ENCODE results near the gene IL22RA2. TPM values are rescaled to one million over a fixed set of nuclear protein-coding genes. Genes with fewer than 3 reads are reported as not detected.
A peak's percentile ranks its signal among the peaks of the same experiment; 100 is the strongest.

Gene IL22RA2
- total and polyA plus RNA-seq, 4 donors: 0.05 TPM; not detected in 3

DNA sequence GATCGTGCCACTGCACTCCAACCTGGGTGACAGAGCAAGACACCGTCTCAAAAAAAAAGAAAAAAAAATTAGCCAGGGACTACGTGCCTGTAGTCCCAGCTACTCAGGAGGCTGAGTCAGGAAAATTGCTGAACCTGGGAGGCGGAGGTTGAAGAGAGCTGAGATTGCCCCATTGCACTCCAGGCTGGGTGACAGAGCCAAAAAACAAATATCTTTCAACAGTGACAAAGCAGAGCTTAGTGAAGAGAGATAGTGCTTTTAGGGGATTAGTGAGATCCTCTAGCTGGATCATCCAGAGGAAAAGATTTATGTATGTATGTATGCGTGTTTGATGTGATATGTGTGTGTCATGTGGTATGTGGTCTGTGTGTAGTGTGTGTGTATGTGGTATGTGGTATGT lies 56.6 kb downstream of the IL22RA2 start:
- no peak for DNase-seq (ENCODE audit: low spot score)
- Histone ChIP-seq H3K4me3 (ENCODE audit: low read depth in 1 of 3, low read length in 3 of 3) (no peak overlapping the region), H3K4me1 (ENCODE audit: control insufficient read depth in 4 of 4, insufficient read depth in 4 of 4, low read length in 3 of 4) (peaks cover 0 to 3% (median 0%) of the 10 kb centered on the region in 4 donors), H3K27ac (ENCODE audit: low read depth in 1 of 2, low read length in 2 of 2) (no peak overlapping the region), H3K9ac (ENCODE audit: low read depth in 1 of 2, low read length in 2 of 2) (no peak overlapping the region), H3K9me3 (ENCODE audit: control insufficient read depth in 4 of 4, low read length in 3 of 4) (peaks cover 0 to 10% (median 5%) of the 10 kb centered on the region in 4 donors), H3K27me3 (ENCODE audit: control insufficient read depth in 4 of 4, insufficient read depth in 4 of 4, low read length in 3 of 4) (no peaks in the 10 kb centered on the region), H3K36me3 (ENCODE audit: control insufficient read depth in 4 of 4, insufficient read depth in 3 of 4, low read depth in 1 of 4, low read length in 3 of 4) (no peaks in the 10 kb centered on the region)
- TF ChIP-seq EGR1 (IDR thresholded peaks at IDR 0.05; ENCODE audit: low read depth in 2 of 2): no peak
- no peak for TF ChIP-seq SP1 (IDR thresholded peaks at IDR 0.05)
- no peak for TF ChIP-seq TAF1 (conservative IDR thresholded peaks at IDR 0.05)
- TF ChIP-seq HNF4G (IDR thresholded peaks at IDR 0.05): no peak
- TF ChIP-seq HNF4A (conservative IDR thresholded peaks at IDR 0.05): peak in 1 of 2 donors; percentile 10
- TF ChIP-seq, protein P1, sequence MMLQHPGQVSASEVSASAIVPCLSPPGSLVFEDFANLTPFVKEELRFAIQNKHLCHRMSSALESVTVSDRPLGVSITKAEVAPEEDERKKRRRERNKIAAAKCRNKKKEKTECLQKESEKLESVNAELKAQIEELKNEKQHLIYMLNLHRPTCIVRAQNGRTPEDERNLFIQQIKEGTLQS (IDR thresholded peaks at IDR 0.05): no peak
- TF ChIP-seq FOXA2 (IDR thresholded peaks at IDR 0.05): no peak
- TF ChIP-seq NR2F2 (IDR thresholded peaks at IDR 0.05): no peak
- WGBS: 83% methylated on average over 5 of the region's 5 CpGs

DNA sequence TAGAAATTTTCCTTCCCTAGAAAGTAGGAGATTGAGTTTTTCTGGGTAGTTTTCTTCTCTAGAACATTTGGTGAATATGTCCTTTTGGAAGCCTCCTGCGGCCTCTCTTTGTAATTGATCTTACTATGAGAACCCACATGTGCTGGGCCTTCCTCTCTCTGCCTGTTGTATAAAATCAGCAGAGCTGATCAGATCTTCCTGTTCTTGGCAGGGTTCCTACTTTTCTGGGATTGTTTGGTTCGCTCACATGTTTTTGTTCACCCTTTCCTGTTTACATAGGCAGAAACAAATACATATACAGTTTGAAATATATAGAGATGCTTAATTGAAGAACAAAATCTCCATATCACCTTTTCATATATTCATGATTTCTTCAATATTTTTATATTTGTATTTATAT lies 57.8 kb downstream of the IL22RA2 start:
- no peak overlapping the region for H3K9ac ChIP-seq (ENCODE audit: low read depth in 1 of 2, low read length in 2 of 2)
- H3K27me3 ChIP-seq (ENCODE audit: control insufficient read depth in 4 of 4, insufficient read depth in 4 of 4, low read length in 3 of 4): no peaks in the 10 kb centered on the region
- H3K4me1 ChIP-seq (ENCODE audit: control insufficient read depth in 4 of 4, insufficient read depth in 4 of 4, low read length in 3 of 4): peaks cover 0 to 3% (median 0%) of the 10 kb centered on the region in 4 donors
- H3K4me3 ChIP-seq (ENCODE audit: low read depth in 1 of 3, low read length in 3 of 3): no peak overlapping the region
- no peak overlapping the region for H3K27ac ChIP-seq (ENCODE audit: low read depth in 1 of 2, low read length in 2 of 2)
- no peak for DNase-seq (ENCODE audit: low spot score)
- 76% methylated on average over 2 of the region's 2 CpGs for WGBS
- no peaks in the 10 kb centered on the region for H3K36me3 ChIP-seq (ENCODE audit: control insufficient read depth in 4 of 4, insufficient read depth in 3 of 4, low read depth in 1 of 4, low read length in 3 of 4)
- TF ChIP-seq, protein P2, sequence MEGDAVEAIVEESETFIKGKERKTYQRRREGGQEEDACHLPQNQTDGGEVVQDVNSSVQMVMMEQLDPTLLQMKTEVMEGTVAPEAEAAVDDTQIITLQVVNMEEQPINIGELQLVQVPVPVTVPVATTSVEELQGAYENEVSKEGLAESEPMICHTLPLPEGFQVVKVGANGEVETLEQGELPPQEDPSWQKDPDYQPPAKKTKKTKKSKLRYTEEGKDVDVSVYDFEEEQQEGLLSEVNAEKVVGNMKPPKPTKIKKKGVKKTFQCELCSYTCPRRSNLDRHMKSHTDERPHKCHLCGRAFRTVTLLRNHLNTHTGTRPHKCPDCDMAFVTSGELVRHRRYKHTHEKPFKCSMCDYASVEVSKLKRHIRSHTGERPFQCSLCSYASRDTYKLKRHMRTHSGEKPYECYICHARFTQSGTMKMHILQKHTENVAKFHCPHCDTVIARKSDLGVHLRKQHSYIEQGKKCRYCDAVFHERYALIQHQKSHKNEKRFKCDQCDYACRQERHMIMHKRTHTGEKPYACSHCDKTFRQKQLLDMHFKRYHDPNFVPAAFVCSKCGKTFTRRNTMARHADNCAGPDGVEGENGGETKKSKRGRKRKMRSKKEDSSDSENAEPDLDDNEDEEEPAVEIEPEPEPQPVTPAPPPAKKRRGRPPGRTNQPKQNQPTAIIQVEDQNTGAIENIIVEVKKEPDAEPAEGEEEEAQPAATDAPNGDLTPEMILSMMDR (IDR thresholded peaks at IDR 0.05; ENCODE audit: low read depth, low read length, missing input control): no peak
- TF ChIP-seq HNF4A (conservative IDR thresholded peaks at IDR 0.05) (no peak), EGR1 (IDR thresholded peaks at IDR 0.05; ENCODE audit: low read depth in 2 of 2) (no peak), GABPA (IDR thresholded peaks at IDR 0.05 in 1 of 2, conservative IDR thresholded peaks at IDR 0.05 in 1 of 2) (no peak), SP1 (IDR thresholded peaks at IDR 0.05) (no peak), JUND (IDR thresholded peaks at IDR 0.05) (no peak), FOXA2 (IDR thresholded peaks at IDR 0.05) (no peak), RXRA (IDR thresholded peaks at IDR 0.05) (no peak), YY1 (IDR thresholded peaks at IDR 0.05) (no peak), RAD21 (IDR thresholded peaks at IDR 0.05) (no peak), HNF4G (IDR thresholded peaks at IDR 0.05) (no peak), TAF1 (conservative IDR thresholded peaks at IDR 0.05) (no peak), FOXA1 (IDR thresholded peaks at IDR 0.05) (no peak), NR2F2 (IDR thresholded peaks at IDR 0.05) (no peak)
- TF ChIP-seq, protein P3, sequence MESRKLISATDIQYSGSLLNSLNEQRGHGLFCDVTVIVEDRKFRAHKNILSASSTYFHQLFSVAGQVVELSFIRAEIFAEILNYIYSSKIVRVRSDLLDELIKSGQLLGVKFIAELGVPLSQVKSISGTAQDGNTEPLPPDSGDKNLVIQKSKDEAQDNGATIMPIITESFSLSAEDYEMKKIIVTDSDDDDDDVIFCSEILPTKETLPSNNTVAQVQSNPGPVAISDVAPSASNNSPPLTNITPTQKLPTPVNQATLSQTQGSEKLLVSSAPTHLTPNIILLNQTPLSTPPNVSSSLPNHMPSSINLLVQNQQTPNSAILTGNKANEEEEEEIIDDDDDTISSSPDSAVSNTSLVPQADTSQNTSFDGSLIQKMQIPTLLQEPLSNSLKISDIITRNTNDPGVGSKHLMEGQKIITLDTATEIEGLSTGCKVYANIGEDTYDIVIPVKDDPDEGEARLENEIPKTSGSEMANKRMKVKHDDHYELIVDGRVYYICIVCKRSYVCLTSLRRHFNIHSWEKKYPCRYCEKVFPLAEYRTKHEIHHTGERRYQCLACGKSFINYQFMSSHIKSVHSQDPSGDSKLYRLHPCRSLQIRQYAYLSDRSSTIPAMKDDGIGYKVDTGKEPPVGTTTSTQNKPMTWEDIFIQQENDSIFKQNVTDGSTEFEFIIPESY (IDR thresholded peaks at IDR 0.05): no peak
- TF ChIP-seq, protein P1 (IDR thresholded peaks at IDR 0.05): no peak
- TF ChIP-seq, protein P4, sequence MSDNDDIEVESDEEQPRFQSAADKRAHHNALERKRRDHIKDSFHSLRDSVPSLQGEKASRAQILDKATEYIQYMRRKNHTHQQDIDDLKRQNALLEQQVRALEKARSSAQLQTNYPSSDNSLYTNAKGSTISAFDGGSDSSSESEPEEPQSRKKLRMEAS (IDR thresholded peaks at IDR 0.05): no peak
- TF ChIP-seq, protein P5, sequence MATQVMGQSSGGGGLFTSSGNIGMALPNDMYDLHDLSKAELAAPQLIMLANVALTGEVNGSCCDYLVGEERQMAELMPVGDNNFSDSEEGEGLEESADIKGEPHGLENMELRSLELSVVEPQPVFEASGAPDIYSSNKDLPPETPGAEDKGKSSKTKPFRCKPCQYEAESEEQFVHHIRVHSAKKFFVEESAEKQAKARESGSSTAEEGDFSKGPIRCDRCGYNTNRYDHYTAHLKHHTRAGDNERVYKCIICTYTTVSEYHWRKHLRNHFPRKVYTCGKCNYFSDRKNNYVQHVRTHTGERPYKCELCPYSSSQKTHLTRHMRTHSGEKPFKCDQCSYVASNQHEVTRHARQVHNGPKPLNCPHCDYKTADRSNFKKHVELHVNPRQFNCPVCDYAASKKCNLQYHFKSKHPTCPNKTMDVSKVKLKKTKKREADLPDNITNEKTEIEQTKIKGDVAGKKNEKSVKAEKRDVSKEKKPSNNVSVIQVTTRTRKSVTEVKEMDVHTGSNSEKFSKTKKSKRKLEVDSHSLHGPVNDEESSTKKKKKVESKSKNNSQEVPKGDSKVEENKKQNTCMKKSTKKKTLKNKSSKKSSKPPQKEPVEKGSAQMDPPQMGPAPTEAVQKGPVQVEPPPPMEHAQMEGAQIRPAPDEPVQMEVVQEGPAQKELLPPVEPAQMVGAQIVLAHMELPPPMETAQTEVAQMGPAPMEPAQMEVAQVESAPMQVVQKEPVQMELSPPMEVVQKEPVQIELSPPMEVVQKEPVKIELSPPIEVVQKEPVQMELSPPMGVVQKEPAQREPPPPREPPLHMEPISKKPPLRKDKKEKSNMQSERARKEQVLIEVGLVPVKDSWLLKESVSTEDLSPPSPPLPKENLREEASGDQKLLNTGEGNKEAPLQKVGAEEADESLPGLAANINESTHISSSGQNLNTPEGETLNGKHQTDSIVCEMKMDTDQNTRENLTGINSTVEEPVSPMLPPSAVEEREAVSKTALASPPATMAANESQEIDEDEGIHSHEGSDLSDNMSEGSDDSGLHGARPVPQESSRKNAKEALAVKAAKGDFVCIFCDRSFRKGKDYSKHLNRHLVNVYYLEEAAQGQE (IDR thresholded peaks at IDR 0.05): no peak
- H3K9me3 ChIP-seq (ENCODE audit: control insufficient read depth in 4 of 4, low read length in 3 of 4): peaks cover 0 to 10% (median 5%) of the 10 kb centered on the region in 4 donors
